Measurements from ENCODE around the gene GNB2.
A peak's percentile ranks its signal among the peaks of the same experiment; 100 is the strongest.
"Not testable (repeated sequence)": the region's sequence is repeated elsewhere in the genome, so short reads cannot be mapped to it uniquely, and the experiment has no call there.

The GNB2 gene

DNA sequence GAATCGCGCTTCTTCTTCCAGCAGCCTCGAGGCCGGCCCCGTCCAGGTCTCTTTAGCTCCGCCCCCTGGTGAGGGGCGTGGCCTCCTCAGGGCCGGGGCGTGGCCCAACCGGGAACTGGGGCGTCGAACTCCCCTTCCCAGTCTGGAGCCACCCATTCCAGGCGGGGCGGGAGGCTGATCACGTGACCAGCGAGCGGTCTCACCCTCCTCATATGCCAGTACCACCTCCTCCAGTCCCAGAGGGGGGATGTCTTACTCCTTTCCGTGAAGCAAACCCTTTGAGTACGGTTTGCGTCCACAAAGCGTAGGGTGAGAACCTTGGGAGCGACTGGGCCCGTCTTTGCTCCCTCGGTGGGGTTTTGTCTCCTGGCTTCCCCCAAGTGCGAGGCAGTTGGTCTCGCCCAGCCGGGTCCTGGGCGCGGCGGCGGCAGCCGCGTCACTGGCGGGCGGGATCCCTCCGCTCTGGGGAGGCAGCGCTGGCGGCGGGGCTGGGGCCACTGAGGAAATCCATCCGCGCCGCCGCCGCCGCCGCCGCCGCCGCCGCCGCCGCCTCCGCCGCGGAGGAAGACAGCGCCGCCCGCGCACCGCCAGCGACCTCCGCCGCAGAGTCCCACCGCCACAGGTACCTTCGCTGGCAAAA, at the start of gene GNB2:
Gene GNB2, plus strand, starts transcription at position 439 of the 640 bp plus-strand sequence. CDS start 2,526 bp downstream, outside the sequence.
- peak; percentile 99 for DNase-seq (ENCODE audit: low spot score)

GRCh38 chr7:100623951-100624824, 49.4 kb upstream of the GNB2 start:
- no peak for DNase-seq (ENCODE audit: low spot score)

GRCh38 chr7:100626055-100626454, 47.5 kb upstream of the GNB2 start:
- no peak for DNase-seq (ENCODE audit: low spot score)

GRCh38 chr7:100626530-100627237, 46.9 kb upstream of the GNB2 start:
- no peak for DNase-seq (ENCODE audit: low spot score)

- DNase-seq (ENCODE audit: low spot score), result no peak
Measured at GRCh38 chr7:100627238-100627549, 46.3 kb upstream of the GNB2 start.

GRCh38 chr7:100629117-100629716, 44.3 kb upstream of the GNB2 start:
- peak; percentile 97 for DNase-seq (ENCODE audit: low spot score)

DNA sequence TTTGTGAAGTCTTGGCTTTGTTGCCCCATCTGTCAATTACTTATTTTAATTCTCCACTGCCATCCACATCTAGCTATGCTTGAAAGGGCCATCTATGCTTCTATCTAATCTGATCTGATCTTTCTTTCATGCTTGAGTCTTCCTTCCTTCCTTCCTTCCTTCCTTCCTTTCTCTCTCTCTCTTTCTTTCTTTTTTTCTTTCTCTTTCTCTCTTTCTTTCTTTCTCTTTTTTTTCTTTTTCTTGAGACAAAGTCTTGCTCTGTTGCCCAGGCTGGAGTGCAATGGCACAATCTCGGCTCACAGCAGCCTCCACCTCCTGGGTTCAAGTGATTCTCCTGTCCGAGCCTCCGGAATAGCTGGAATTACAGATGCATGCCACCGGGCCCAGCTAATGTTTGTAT, 43.5 kb upstream of the GNB2 start:
- DNase-seq (ENCODE audit: low spot score), result no peak

DNA sequence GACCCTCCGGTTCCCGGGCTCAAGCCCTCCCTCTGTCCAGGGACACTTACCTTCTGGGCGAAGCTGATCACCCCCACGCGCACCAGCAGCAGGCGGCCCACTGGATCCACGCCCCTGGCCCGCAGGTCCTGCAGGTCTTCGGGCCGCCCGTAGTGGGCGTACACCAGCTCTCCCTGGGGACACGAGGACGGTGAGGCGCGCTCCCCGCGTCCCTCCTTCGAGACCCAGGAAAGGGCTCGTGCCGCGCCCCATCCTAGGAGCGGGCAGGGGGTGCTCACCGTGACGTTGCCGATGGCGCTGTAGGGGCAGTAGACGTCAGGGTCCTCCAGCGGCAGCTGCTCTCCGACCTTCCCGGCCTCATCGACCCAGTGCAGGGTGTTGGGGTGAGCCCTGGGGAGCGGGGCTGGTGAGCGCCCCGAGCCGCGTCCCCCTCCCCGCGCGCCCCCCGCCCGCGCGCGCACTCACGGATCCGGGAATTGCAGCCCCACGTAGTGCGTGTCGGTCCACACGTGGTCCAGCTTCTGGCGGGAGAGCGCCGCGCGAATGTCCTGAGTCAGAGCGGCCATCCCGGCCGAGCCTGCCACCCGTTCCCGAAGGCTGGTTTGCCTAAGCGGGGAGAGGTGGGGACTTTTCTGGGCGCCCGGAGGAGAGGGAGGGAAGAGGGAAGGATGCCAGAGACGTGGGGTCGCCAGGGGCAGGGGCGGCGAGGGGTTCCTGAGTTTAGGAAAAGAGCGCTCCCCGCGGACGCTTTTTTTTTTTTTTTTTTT, 40.4 kb upstream of the GNB2 start:
- no peak for DNase-seq (ENCODE audit: low spot score)

DNA sequence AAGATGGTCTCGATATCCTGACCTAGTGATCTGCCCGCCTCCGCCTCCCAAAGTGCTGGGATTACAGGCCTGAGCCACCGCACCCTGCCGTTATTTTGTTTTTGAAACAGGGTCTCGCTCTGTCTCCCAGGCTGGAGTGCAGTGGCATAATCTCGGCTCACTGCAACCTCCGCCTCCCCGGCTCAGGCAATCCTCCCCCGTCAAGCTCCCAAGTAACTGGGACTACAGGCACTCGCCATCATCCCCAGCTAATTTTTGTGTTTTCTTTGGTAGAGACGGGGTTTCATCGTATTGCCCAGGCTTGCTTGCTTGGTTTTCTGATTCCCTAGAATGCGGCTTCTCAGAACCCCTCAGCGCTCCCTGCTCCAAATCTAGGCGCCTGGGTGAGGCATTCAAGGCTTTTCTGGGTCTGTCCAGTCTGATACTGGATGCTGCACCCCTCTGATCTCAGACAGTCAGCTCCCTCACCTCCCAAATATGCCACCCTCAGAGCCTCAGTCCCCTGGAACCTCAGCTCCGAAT, 33.5 kb upstream of the GNB2 start:
- DNase-seq (ENCODE audit: low spot score), result no peak

GRCh38 chr7:100640517-100641440, 32.8 kb upstream of the GNB2 start:
- no peak for DNase-seq (ENCODE audit: low spot score)

DNA sequence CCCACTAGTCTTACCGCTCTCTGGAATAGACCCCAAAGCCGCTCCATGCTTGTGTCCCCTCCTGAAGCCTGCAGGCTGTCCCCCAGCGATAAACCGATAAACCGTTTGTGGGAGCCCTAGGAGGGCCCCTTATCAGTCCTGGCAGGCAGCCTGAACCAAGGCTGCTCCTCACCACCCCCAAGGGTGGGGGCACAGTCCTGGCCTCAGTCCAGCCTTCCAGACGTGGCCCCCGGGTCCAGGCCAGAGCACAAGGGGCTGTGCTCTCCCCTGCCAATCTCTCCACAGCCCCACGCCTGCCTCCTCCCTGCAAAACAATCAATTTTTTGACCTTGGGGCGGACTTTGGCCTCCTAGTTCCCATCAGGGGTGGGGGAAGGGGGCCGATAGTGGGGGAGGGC, 32.1 kb upstream of the GNB2 start, which contains the start of gene TFR2:
Gene TFR2, minus strand, starts transcription at position 90 of the 397 bp plus-strand sequence. Its CDS starts 43 bp downstream, at position 47.
- DNase-seq (ENCODE audit: low spot score), result peak; percentile 61

DNA sequence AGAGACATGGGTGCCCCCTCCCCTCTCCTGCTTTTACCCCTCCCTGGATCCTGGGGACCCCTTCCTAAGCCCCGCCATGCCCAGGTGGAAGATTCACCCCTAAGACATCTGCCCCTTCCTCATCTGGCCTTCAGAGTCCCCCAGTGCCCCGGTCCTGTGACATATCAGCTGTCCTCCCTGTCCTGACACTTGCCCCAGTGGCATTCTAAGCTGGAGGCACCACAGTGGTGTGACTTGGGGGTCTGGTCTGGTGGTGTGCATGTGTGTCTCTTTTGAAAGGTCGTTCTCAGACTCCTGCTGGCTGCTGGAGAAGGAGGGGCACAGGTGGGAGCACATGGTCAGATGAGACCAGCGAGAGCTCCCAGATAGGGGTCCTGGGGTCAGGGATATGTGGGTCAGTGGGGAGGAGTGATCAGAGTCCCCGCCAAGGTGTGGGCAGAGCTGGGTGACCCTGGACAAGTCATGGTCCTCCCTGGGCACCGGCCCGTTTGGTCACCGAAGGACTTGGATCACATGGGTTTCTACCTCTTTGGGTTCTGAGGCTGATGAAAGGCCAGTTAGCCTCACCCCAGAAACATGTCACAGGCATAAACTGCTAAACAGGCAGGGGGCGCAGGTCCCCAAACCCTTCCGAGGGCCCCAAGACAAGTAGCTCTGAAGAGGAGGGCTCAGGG, 31.5 kb upstream of the GNB2 start:
- DNase-seq (ENCODE audit: low spot score), result no peak

GRCh38 chr7:100642534-100642907, 31.0 kb upstream of the GNB2 start:
- DNase-seq (ENCODE audit: low spot score), result no peak

- DNase-seq (ENCODE audit: low spot score), result no peak
Measured at GRCh38 chr7:100649826-100650565, 23.5 kb upstream of the GNB2 start.

- DNase-seq (ENCODE audit: low spot score), result no peak
Measured at GRCh38 chr7:100654908-100655831, 18.4 kb upstream of the GNB2 start.

- peak; percentile 94 for DNase-seq (ENCODE audit: low spot score)
Measured at GRCh38 chr7:100655908-100656674, 17.4 kb upstream of the GNB2 start, which contains the start of gene ACTL6B. TSS of gene ACTL6B (minus strand) at chr7:100656448. CDS start at chr7:100656354, 94 bp downstream.

GRCh38 chr7:100662194-100662776, 11.3 kb upstream of the GNB2 start:
- DNase-seq (ENCODE audit: low spot score), result not testable (repeated sequence)

Measured in HuH-7 (cell line).